ENCODE results near the gene TMEM50B. TPM values are rescaled to one million over a fixed set of nuclear protein-coding genes. Genes with fewer than 3 reads are reported as not detected.

The TMEM50B gene
- total RNA-seq, 1 donor from 2014 or later, result 24.5 TPM

DNA sequence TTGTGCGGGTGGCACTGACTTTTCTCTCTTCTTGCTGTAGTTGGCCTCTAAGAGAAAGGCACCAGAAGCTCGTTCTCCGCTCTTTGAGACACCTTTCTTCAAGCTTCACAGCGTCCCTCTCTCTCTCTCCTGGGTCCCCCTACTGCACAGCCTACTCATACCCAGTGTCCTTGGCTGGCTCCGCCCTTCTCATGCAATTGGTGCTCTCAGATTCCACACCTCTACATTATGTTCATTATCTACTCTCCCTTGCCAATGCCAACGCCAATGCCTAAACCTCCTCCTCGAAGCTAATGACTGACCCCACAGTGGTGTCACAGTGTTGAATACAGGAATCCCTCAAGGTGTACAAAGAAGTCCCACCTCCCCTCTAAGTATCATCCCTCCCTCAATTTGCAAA is 16.6 kb upstream of the TMEM50B start:
- H3K27ac ChIP-seq (ENCODE audit: low read depth, low read length), result no peak overlapping the region
- H3K9me3 ChIP-seq (ENCODE audit: control insufficient read depth in 3 of 3, low read length in 3 of 3), result no peaks in the 10 kb centered on the region
- H3K36me3 ChIP-seq (ENCODE audit: control insufficient read depth in 3 of 3, insufficient read depth in 3 of 3, low read length in 3 of 3), result no peaks in the 10 kb centered on the region
- H3K9ac ChIP-seq (ENCODE audit: low read depth in 1 of 3, low read length in 3 of 3), result no peak overlapping the region
- H3K4me1 ChIP-seq (ENCODE audit: control insufficient read depth in 3 of 3, insufficient read depth in 3 of 3, low read length in 3 of 3), result peaks cover 0 to 5% (median 2%) of the 10 kb centered on the region in 3 donors
- H3K27me3 ChIP-seq (ENCODE audit: control insufficient read depth in 3 of 3, insufficient read depth in 3 of 3, low read length in 3 of 3), result peaks cover 0 to 4% (median 0%) of the 10 kb centered on the region in 3 donors
- H3K4me3 ChIP-seq (ENCODE audit: low read length in 3 of 3), result no peak overlapping the region

DNA sequence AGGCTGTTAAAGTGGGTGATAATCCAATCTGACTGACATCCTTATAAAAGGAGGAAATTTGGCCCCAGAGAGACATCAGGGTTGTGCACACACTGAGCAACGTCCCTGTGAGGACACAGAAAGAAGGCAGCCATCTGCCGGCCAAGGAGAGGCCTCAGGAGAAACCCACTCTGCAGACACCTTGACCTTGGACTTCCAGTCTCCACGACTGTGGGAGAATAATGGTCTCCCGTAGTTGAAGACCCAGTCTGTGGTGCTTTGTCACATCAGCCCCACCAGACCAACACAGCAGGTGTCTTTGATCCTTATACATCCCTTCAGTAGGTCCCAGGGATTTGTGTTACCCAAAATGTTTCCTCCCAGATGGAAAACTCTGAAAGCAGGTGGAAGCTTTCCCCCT is 16.0 kb upstream of the TMEM50B start:
- H3K9ac ChIP-seq (ENCODE audit: low read depth in 1 of 3, low read length in 3 of 3), result no peak overlapping the region
- no peaks in the 10 kb centered on the region for H3K36me3 ChIP-seq (ENCODE audit: control insufficient read depth in 3 of 3, insufficient read depth in 3 of 3, low read length in 3 of 3)
- H3K27ac ChIP-seq (ENCODE audit: low read depth, low read length), result no peak overlapping the region

DNA sequence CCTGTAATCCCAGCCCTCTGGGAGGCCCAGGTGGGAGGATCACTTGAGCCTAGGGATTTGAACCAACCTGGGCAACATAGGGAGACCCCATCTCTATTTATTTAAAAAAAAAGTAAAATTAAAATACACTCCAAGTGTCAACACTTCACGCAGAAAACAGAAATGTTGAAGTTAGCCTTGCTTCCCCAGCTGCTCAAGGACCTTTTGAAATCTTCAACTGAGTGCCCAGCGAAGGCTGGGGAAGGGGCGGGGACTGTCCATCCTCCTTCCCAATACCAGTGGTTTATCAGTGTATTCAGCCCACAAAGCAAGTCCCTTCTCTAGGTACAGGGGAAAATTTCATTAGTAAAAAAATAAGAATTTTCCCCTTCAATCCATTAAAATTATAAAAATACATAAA is 14.0 kb upstream of the TMEM50B start:
- Histone ChIP-seq H3K36me3 (ENCODE audit: control insufficient read depth in 3 of 3, insufficient read depth in 3 of 3, low read length in 3 of 3) (peaks cover 0 to under 1% (median 0%) of the 10 kb centered on the region in 3 donors), H3K9ac (ENCODE audit: low read depth in 1 of 3, low read length in 3 of 3) (no peak overlapping the region), H3K9me3 (ENCODE audit: control insufficient read depth in 3 of 3, low read length in 3 of 3) (no peaks in the 10 kb centered on the region), H3K27me3 (ENCODE audit: control insufficient read depth in 3 of 3, insufficient read depth in 3 of 3, low read length in 3 of 3) (peaks cover 0 to 4% (median 0%) of the 10 kb centered on the region in 3 donors), H3K4me1 (ENCODE audit: control insufficient read depth in 3 of 3, insufficient read depth in 3 of 3, low read length in 3 of 3) (peaks cover 4 to 11% (median 5%) of the 10 kb centered on the region in 3 donors), H3K27ac (ENCODE audit: low read depth, low read length) (no peak overlapping the region), H3K4me3 (ENCODE audit: low read length in 3 of 3) (no peak overlapping the region)

More for the DNA sequence above, 16.0 kb upstream of the TMEM50B start:
- Histone ChIP-seq H3K4me1 (ENCODE audit: control insufficient read depth in 3 of 3, insufficient read depth in 3 of 3, low read length in 3 of 3) (peaks cover 4 to 11% (median 5%) of the 10 kb centered on the region in 3 donors), H3K4me3 (ENCODE audit: low read length in 3 of 3) (no peak overlapping the region), H3K9me3 (ENCODE audit: control insufficient read depth in 3 of 3, low read length in 3 of 3) (no peaks in the 10 kb centered on the region), H3K27me3 (ENCODE audit: control insufficient read depth in 3 of 3, insufficient read depth in 3 of 3, low read length in 3 of 3) (peaks cover 0 to 4% (median 0%) of the 10 kb centered on the region in 3 donors)

DNA sequence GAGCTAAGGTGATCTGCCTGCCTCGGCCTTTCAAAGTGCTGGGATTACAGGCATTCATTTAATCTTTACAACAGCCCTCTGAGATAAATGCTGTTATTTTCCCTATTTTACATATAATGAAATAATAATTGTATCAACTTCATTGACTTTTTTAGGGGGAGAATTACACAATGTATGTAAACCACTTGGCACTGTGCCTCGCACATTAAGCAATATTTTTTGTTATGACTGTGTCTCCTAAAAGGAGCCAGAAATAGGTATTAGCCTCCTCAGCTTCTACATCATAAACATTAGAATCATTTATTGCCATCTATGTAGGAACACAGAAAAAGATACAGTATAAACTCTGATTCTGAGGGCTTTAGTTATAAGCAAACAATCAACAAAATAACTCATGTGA is 12.8 kb upstream of the TMEM50B start:
- Histone ChIP-seq H3K9ac (ENCODE audit: low read depth in 1 of 3, low read length in 3 of 3) (no peak overlapping the region), H3K4me1 (ENCODE audit: control insufficient read depth in 3 of 3, insufficient read depth in 3 of 3, low read length in 3 of 3) (peaks cover 4 to 11% (median 5%) of the 10 kb centered on the region in 3 donors), H3K36me3 (ENCODE audit: control insufficient read depth in 3 of 3, insufficient read depth in 3 of 3, low read length in 3 of 3) (peaks cover 0 to 4% (median 0%) of the 10 kb centered on the region in 3 donors), H3K9me3 (ENCODE audit: control insufficient read depth in 3 of 3, low read length in 3 of 3) (no peaks in the 10 kb centered on the region), H3K27ac (ENCODE audit: low read depth, low read length) (no peak overlapping the region), H3K27me3 (ENCODE audit: control insufficient read depth in 3 of 3, insufficient read depth in 3 of 3, low read length in 3 of 3) (peaks cover 0 to 4% (median 0%) of the 10 kb centered on the region in 3 donors), H3K4me3 (ENCODE audit: low read length in 3 of 3) (no peak overlapping the region)

DNA sequence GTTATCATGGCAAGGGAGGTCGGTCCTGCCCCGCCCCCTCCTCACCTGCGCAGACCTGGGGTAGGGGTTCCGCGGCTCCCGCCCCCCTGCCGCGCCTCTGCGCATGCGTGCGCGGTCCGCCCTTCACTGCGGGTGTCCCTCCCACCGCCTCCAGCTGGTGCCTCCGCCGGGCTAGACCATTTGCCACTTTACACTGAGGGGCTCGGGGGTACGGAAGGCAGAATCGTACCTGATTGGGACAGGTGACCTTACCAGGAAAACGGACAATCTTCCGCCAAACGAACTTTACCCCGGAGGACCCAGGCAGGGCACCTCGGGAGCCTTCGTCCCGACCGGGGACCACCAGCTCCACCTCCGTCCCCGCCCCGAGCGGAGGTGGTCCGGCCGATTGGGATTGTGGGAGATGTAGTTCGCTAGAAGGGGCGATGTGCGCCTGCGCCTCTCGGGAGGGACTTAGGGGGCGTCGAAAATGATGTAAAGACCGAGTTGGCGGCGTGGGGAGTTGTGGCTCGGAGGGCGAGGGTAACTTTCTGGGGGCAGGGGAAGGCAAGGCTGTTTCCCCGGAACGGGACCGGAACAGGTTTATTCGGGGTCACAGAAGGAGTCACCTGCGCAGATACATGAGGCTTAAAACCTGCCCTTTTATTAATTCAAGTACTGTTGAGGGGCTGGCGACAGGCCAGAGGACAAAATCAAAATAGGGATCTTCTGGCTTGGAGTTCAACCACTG is 11.8 kb upstream of the TMEM50B start, which contains the start of gene DNAJC28:
DNAJC28 (minus strand) TSS at position 344 of the 730 bp plus-strand sequence. CDS start 2,323 bp downstream, outside the sequence.
- Histone ChIP-seq H3K27ac (ENCODE audit: low read depth, low read length) (peak within 1 kb of the TSS; percentile 85), H3K36me3 (ENCODE audit: control insufficient read depth in 3 of 3, insufficient read depth in 3 of 3, low read length in 3 of 3) (peaks cover 0 to 4% (median 0%) of the 10 kb centered on the region in 3 donors), H3K9ac (ENCODE audit: low read depth in 1 of 3, low read length in 3 of 3) (peak within 1 kb of the TSS; percentile 92 to 95 (median 94)), H3K4me3 (ENCODE audit: low read length in 3 of 3) (peak within 1 kb of the TSS; percentile 96 to 98 (median 98)), H3K4me1 (ENCODE audit: control insufficient read depth in 3 of 3, insufficient read depth in 3 of 3, low read length in 3 of 3) (peaks cover 4 to 11% (median 5%) of the 10 kb centered on the region in 3 donors), H3K27me3 (ENCODE audit: control insufficient read depth in 3 of 3, insufficient read depth in 3 of 3, low read length in 3 of 3) (peaks cover 0 to 4% (median 0%) of the 10 kb centered on the region in 3 donors), H3K9me3 (ENCODE audit: control insufficient read depth in 3 of 3, low read length in 3 of 3) (no peaks in the 10 kb centered on the region)

DNA sequence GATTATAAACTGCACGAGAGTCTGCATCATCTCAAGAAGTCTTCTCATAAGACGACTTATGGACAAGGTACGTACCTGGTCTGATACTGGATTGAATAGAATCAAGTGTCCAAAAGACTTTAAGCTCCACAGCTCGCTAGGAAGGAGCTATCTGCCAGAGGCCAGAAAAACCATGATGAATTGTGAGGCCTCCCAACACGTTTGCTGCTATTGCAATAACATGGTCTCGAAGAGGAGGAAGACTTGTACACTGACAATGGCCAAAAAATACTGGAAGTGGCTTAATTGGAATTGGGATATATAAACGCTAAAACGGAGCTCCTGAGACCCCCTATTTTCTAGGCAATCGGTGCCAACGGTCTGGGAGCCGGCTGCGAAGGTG is 11.2 kb upstream of the TMEM50B start:
- Histone ChIP-seq H3K27me3 (ENCODE audit: control insufficient read depth in 3 of 3, insufficient read depth in 3 of 3, low read length in 3 of 3) (peaks cover 0 to under 1% (median 0%) of the 10 kb centered on the region in 3 donors), H3K27ac (ENCODE audit: low read depth, low read length) (peak overlapping the region; percentile 85), H3K9ac (ENCODE audit: low read depth in 1 of 3, low read length in 3 of 3) (peak overlapping the region; percentile 92 to 95 (median 94)), H3K4me3 (ENCODE audit: low read length in 3 of 3) (peak overlapping the region; percentile 96 to 98 (median 98)), H3K4me1 (ENCODE audit: control insufficient read depth in 3 of 3, insufficient read depth in 3 of 3, low read length in 3 of 3) (peaks cover 4 to 11% (median 5%) of the 10 kb centered on the region in 3 donors), H3K36me3 (ENCODE audit: control insufficient read depth in 3 of 3, insufficient read depth in 3 of 3, low read length in 3 of 3) (peaks cover 0 to 4% (median 0%) of the 10 kb centered on the region in 3 donors), H3K9me3 (ENCODE audit: control insufficient read depth in 3 of 3, low read length in 3 of 3) (no peaks in the 10 kb centered on the region)

DNA sequence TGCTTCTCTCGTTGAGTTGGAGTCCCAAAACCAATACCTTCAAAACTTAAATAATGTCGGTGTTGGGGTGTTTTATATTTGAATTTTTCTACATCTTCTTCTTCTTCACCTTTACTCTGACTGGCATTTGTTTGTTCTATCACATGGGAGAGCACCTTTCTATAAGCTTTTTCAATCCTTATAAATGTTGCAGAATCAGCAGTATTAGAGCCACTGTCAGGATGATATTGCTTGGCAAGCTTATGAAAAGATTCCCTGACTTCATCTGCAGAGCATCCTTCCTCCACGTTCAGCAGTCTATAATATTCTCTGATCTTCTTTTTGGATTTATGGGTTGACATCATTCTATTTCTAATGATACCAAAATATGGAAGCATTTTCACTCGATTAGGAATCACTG is 9.2 kb upstream of the TMEM50B start:
- Histone ChIP-seq H3K9ac (ENCODE audit: low read depth in 1 of 3, low read length in 3 of 3) (no peak overlapping the region), H3K27me3 (ENCODE audit: control insufficient read depth in 3 of 3, insufficient read depth in 3 of 3, low read length in 3 of 3) (no peaks in the 10 kb centered on the region), H3K27ac (ENCODE audit: low read depth, low read length) (no peak overlapping the region), H3K9me3 (ENCODE audit: control insufficient read depth in 3 of 3, low read length in 3 of 3) (no peaks in the 10 kb centered on the region), H3K4me3 (ENCODE audit: low read length in 3 of 3) (no peak overlapping the region), H3K4me1 (ENCODE audit: control insufficient read depth in 3 of 3, insufficient read depth in 3 of 3, low read length in 3 of 3) (peaks cover 4 to 11% (median 5%) of the 10 kb centered on the region in 3 donors), H3K36me3 (ENCODE audit: control insufficient read depth in 3 of 3, insufficient read depth in 3 of 3, low read length in 3 of 3) (peaks cover 0 to 4% (median 0%) of the 10 kb centered on the region in 3 donors)

DNA sequence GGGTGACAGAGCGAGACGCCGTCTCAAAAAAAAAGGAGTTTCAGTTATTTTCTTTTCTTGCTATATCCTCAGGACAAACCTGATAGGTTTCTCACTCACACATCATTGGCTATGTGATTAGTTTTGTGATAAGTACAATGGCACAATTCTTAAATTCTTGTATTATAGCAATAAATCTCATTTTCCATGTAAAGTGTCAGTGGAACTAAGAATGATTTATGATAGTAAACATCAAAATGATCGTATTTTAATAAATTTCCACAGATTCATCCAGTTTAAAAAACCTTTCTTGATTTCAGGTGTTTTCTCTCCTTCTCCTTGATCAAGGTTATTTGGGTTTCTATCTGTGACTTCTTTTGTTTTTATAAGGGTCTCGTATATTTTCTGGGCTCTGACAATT is 8.2 kb upstream of the TMEM50B start:
- H3K36me3 ChIP-seq (ENCODE audit: control insufficient read depth in 3 of 3, insufficient read depth in 3 of 3, low read length in 3 of 3), result peaks cover 0 to 4% (median 0%) of the 10 kb centered on the region in 3 donors
- H3K4me1 ChIP-seq (ENCODE audit: control insufficient read depth in 3 of 3, insufficient read depth in 3 of 3, low read length in 3 of 3), result peaks cover 4 to 11% (median 5%) of the 10 kb centered on the region in 3 donors
- H3K27me3 ChIP-seq (ENCODE audit: control insufficient read depth in 3 of 3, insufficient read depth in 3 of 3, low read length in 3 of 3), result no peaks in the 10 kb centered on the region
- no peaks in the 10 kb centered on the region for H3K9me3 ChIP-seq (ENCODE audit: control insufficient read depth in 3 of 3, low read length in 3 of 3)
- H3K9ac ChIP-seq (ENCODE audit: low read depth in 1 of 3, low read length in 3 of 3), result no peak overlapping the region
- H3K27ac ChIP-seq (ENCODE audit: low read depth, low read length), result no peak overlapping the region
- no peak overlapping the region for H3K4me3 ChIP-seq (ENCODE audit: low read length in 3 of 3)

DNA sequence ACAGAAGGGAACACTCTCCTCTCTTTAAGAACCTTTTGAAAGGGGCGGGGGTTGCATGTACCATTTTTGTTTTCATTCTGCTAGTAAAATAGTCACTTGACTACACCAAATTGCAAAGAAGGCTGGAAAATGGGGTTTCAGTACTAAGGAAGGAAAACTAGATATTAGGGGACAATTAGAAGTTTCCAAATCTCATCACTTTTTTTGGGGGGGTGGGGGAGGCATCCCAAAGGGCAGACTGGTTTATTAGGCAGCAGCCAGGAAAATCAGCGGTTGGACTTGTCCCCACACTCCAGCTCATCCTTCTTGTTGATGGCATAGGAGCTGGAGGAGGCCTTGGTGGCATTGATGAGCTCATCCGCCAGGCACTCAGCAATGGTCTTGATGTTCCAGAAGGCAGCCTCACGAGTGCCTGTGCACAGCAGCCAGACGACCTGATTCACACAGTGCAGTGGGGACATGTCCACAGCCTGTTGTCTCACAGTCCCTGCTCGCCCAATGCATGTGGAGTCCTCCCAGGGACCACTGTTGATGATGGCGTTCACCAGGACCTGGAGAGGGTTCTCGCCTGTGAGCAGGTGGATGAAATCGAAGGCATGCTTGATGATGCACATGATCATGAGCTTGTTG is 1.7 kb upstream of the TMEM50B start:
- no peak overlapping the region for H3K27ac ChIP-seq (ENCODE audit: low read depth, low read length)
- no peaks in the 10 kb centered on the region for H3K36me3 ChIP-seq (ENCODE audit: control insufficient read depth in 3 of 3, insufficient read depth in 3 of 3, low read length in 3 of 3)
- no peaks in the 10 kb centered on the region for H3K9me3 ChIP-seq (ENCODE audit: control insufficient read depth in 3 of 3, low read length in 3 of 3)
- H3K4me1 ChIP-seq (ENCODE audit: control insufficient read depth in 3 of 3, insufficient read depth in 3 of 3, low read length in 3 of 3), result peaks cover 7 to 22% (median 11%) of the 10 kb centered on the region in 3 donors
- no peak overlapping the region for H3K9ac ChIP-seq (ENCODE audit: low read depth in 1 of 3, low read length in 3 of 3)
- no peak overlapping the region for H3K4me3 ChIP-seq (ENCODE audit: low read length in 3 of 3)
- no peaks in the 10 kb centered on the region for H3K27me3 ChIP-seq (ENCODE audit: control insufficient read depth in 3 of 3, insufficient read depth in 3 of 3, low read length in 3 of 3)

Measured in skeletal muscle tissue (tissue), 4 donors.